A549 (cell line): ENCODE data around the gene FAM131C. TPM values are rescaled to one million over a fixed set of nuclear protein-coding genes. Genes with fewer than 3 reads are reported as not detected.

Source experiments
- ATAC-seq, 2 experiments: fragments of 200-7000 bp in 1 of 2; fragments of >200 bp in 1 of 2; cut with Nextera tagmentation in 1 of 2; cut with Tn5 transposase in 1 of 2; 3 replicates each; pipeline versions ENCODE4 v1.8.0 to v1.9.1; 2018 to 2020; ENCODE audit warnings: mild to moderate bottlenecking in 1 of 2, moderate library complexity in 1 of 2
- CTCF ChIA-PET: fragments of 300-600 bp; sonication (Branson Sonifier 250); formaldehyde crosslinking; extraction: SDS; loops from one replicate; lab custom pipeline; 2021; ENCODE audit warnings: antibody characterized with exemption, inconsistent platforms; lab: Yijun Ruan, JAX
- POLR2A ChIA-PET: fragments of 350-600 bp; formaldehyde crosslinking; extraction: SDS; loops from one replicate; lab custom pipeline; 2021; ENCODE audit warnings: antibody characterized with exemption, inconsistent platforms; lab: Yijun Ruan, JAX
- DNase-seq, 2 experiments: peaks; one replicate each; pipeline versions ENCODE4 v3.0.0 to v3.0.0-alpha.2; 2011 to 2016; ENCODE audit warnings: low read depth in 1 of 2, low spot score in 1 of 2
- FAIRE-seq: peaks from 2 replicates; lab custom pipeline; 2011; peaks lifted over from hg19 to GRCh38; lab: Jason Lieb, UNC
- H3K27ac ChIP-seq, 2 experiments: fragments of >200 bp; sonication (Bioruptor Twin); formaldehyde crosslinking; 3 replicates each; pipeline ENCODE4 v1.5.1; 2016 to 2017
- H3K4me1 ChIP-seq: fragments of >200 bp; sonication (Bioruptor Twin); formaldehyde crosslinking; 3 replicates; pipeline ENCODE4 v1.6.1; 2016
- H3K4me2 ChIP-seq: fragments of >200 bp; sonication (Bioruptor Twin); formaldehyde crosslinking; 3 replicates; pipeline ENCODE4 v1.6.1; 2016
- H3K4me3 ChIP-seq: fragments of >200 bp; sonication (Bioruptor Twin); formaldehyde crosslinking; 3 replicates; pipeline ENCODE4 v1.5.1; 2016
- H3K9me3 ChIP-seq: fragments of >200 bp; sonication (Bioruptor Twin); formaldehyde crosslinking; 3 replicates; pipeline ENCODE4 v1.6.1; 2016
- CHD2 ChIP-seq: fragments of 150-350 bp; IDR thresholded peaks from 2 replicates; pipeline ENCODE4 v1.6.1; 2014; ENCODE audit warnings: low read length; ENCODE audit not compliant: partially characterized antibody
- EHF ChIP-seq: fragments of 250-450 bp; sonication (Bioruptor Pico); IDR thresholded peaks from 2 replicates; pipeline ENCODE4 v1.5.0; 2020; ENCODE audit warnings: mild to moderate bottlenecking
- ESRRA ChIP-seq: fragments of 150-350 bp; IDR thresholded peaks from 2 replicates; pipeline ENCODE4 v1.6.1; 2014; ENCODE audit warnings: mild to moderate bottlenecking, low read length, borderline replicate concordance
- GATA3 ChIP-seq: IDR thresholded peaks from 2 replicates; pipeline ENCODE4 v1.6.1; 2012; ENCODE audit warnings: borderline replicate concordance
- HES2 ChIP-seq: fragments of >200 bp; sonication (Bioruptor Twin); formaldehyde crosslinking; IDR thresholded peaks from 2 replicates; pipeline ENCODE4 v1.6.1; 2016
- HMGXB4 ChIP-seq: fragments of 250-450 bp; sonication (Bioruptor Pico); IDR thresholded peaks from 2 replicates; pipeline ENCODE4 v1.5.0; 2021; ENCODE audit warnings: mild to moderate bottlenecking, moderate library complexity, borderline replicate concordance
- MAFK ChIP-seq: fragments of 450-650 bp; IDR thresholded peaks from 2 replicates; pipeline ENCODE4 v1.6.1; 2014; ENCODE audit not compliant: partially characterized antibody
- MAX ChIP-seq: IDR thresholded peaks from 2 replicates; pipeline ENCODE4 v1.6.1; 2012
- MYC ChIP-seq: IDR thresholded peaks from 2 replicates; pipeline ENCODE4 v1.6.1; 2012; ENCODE audit warnings: mild to moderate bottlenecking, inconsistent platforms, low read length, improper control_type of control experiment, borderline replicate concordance
- NR3C1 ChIP-seq: fragments of >200 bp; sonication (Bioruptor Twin); formaldehyde crosslinking; IDR thresholded peaks from 3 replicates; pipeline ENCODE4 v1.6.1; 2017
- PBX3 ChIP-seq: IDR thresholded peaks from 2 replicates; pipeline ENCODE4 v1.6.1; 2012
- POLR2AphosphoS2 ChIP-seq: conservative IDR thresholded peaks from 2 replicates; pipeline ENCODE4 v1.6.1; 2012; ENCODE audit warnings: low read length, improper control_type of control experiment, inconsistent platforms
- RAD21 ChIP-seq, 2 experiments: fragments of >200 bp in 1 of 2; sonication (Bioruptor Twin) in 1 of 2; formaldehyde crosslinking in 1 of 2; IDR thresholded peaks in 1 of 2; conservative IDR thresholded peaks in 1 of 2; 2 replicates in 1 of 2; 3 replicates in 1 of 2; pipeline ENCODE4 v1.6.1; 2012 to 2018; ENCODE audit warnings: inconsistent platforms in 1 of 2
- RFX5 ChIP-seq: fragments of 450-650 bp; IDR thresholded peaks from 2 replicates; pipeline ENCODE4 v1.7.1; 2014; ENCODE audit warnings: antibody characterized with exemption, mild to moderate bottlenecking, moderate library complexity
- RNF2 ChIP-seq: fragments of 200-600 bp; sonication (generic); IDR thresholded peaks from 2 replicates; pipeline ENCODE4 v1.6.1; 2016; ENCODE audit warnings: low read depth, mild to moderate bottlenecking, antibody characterized with exemption, moderate library complexity, borderline replicate concordance
- SREBF2 ChIP-seq: fragments of 450-650 bp; IDR thresholded peaks from 2 replicates; pipeline ENCODE4 v1.6.1; 2014; ENCODE audit warnings: mild to moderate bottlenecking, moderate library complexity
- TP53 ChIP-seq: fragments of 250-450 bp; sonication (Bioruptor Pico); IDR thresholded peaks from 2 replicates; pipeline ENCODE4 v1.5.0; 2021; ENCODE audit warnings: mild to moderate bottlenecking, moderate library complexity
- ZFP36 ChIP-seq: fragments of 450-650 bp; IDR thresholded peaks from 2 replicates; pipeline ENCODE4 v1.6.1; 2014; ENCODE audit warnings: borderline replicate concordance; ENCODE audit not compliant: partially characterized antibody
- ZNF302 ChIP-seq: fragments of 250-450 bp; sonication (Bioruptor Pico); IDR thresholded peaks from 2 replicates; pipeline ENCODE4 v1.9.0; 2021; ENCODE audit warnings: inconsistent platforms, mild to moderate bottlenecking, moderate library complexity
- WGBS: methylation state at CpG from one replicate; pipeline ENCODE4 v1.1.6; 2017; ENCODE audit errors: missing lambda C conversion rate; 5-methylcytosine and 5-hydroxymethylcytosine counted together
- polyA plus RNA-seq, 4 experiments: library from polyadenylated mRNA; depleted of rRNA in 3 of 4; stranded (reverse); fragments of >200 nt; fragmentation: RNase III in 1 of 4; extraction: RNeasy Plus Mini Kit Qiagen cat#74134 plus additional on column Dnase treatment in 1 of 4; gene quantifications; 2 replicates in 3 of 4; 3 replicates in 1 of 4; pipeline ENCODE4 v1.2.3, GENCODE V29; 2011 to 2017

Gene FAM131C
- polyA plus RNA-seq, 2 of the 4 experiments (the other 2 are of a cell fraction): 2.3 to 6.7 TPM

GRCh38 chr1:16067127-16067768, 6.2 kb downstream of the FAM131C start:
- ChIA-PET POLR2A (no interaction called here), CTCF (interaction anchor here (0.8 to 2.2 kb wide), 5 partner anchors 10 to 119 kb away, joined by 3 to 9 read pairs (median 5); no protein-coding TSS in a partner anchor)
- TF ChIP-seq PBX3 (no peak), GATA3 (no peak), MAX (no peak)
- WGBS: 33% methylated on average over 4 of the region's 6 CpGs
- Histone ChIP-seq H3K9me3 (no peaks in the 10 kb centered on the region), H3K4me3 (no peak overlapping the region), H3K4me2 (peak overlapping the region; percentile 57), H3K4me1 (peaks cover 26% of the 10 kb centered on the region), H3K27ac (peak overlapping the region; percentile 52 to 66; a peak in 4 of 6 replicates)
- no peak for FAIRE-seq
- ATAC-seq: peak; percentile 22 to 35; a peak in 2 of 6 replicates
- DNase-seq: peak; percentile 48 to 52

GRCh38 chr1:16066245-16066644, 7.2 kb downstream of the FAM131C start:
- ATAC-seq: no peak
- FAIRE-seq: no peak
- CTCF ChIA-PET: interaction anchor here (0.5 to 1.5 kb wide), 5 partner anchors 16 to 473 kb away, joined by 3 to 5 read pairs (median 3); no protein-coding TSS in a partner anchor
- Histone ChIP-seq H3K4me2 (no peak overlapping the region; the same call in 2 of the 3 replicates), H3K4me3 (no peak overlapping the region), H3K27ac (peak overlapping the region in 1 of 2 experiments; percentile 66; a peak in 1 of 6 replicates), H3K4me1 (peaks cover 26% of the 10 kb centered on the region), H3K9me3 (no peaks in the 10 kb centered on the region)
- DNase-seq: no peak
- WGBS: 73% methylated on average over 4 of the region's 4 CpGs
- POLR2A ChIA-PET: no interaction called here
- TF ChIP-seq EHF (CRISPR knock-in tag) (no peak), PBX3 (no peak), GATA3 (no peak)

- DNase-seq (no peak), ATAC-seq (no peak), FAIRE-seq (no peak)
- ChIA-PET CTCF (interaction anchor here (1.0 to 1.9 kb wide), 3 partner anchors 8 to 14 kb away, joined by 3 to 7 read pairs (median 4); partner anchors contain the start of gene FAM131C), POLR2A (no interaction called here)
- H3K4me3 ChIP-seq: no peak overlapping the region
- peaks cover 26% of the 10 kb centered on the region for H3K4me1 ChIP-seq
- no peak overlapping the region for H3K4me2 ChIP-seq
- no peaks in the 10 kb centered on the region for H3K9me3 ChIP-seq
- no peak for TF ChIP-seq HMGXB4 (CRISPR knock-in tag)
- no peak for TF ChIP-seq MAFK
- no peak for TF ChIP-seq RAD21 (conservative IDR thresholded peaks at IDR 0.05 in 1 of 2, IDR thresholded peaks at IDR 0.05 in 1 of 2)
- 96% methylated on average over 8 of the region's 8 CpGs for WGBS
- no peak overlapping the region; a peak in 1 of 6 replicates for H3K27ac ChIP-seq
These were observed 8.2 kb downstream of the FAM131C start for GRCh38 chr1:16065269-16065576.

- Histone ChIP-seq H3K4me3 (no peak overlapping the region), H3K4me1 (peaks cover 26% of the 10 kb centered on the region), H3K9me3 (no peaks in the 10 kb centered on the region), H3K27ac (no peak overlapping the region; a peak in 1 of 6 replicates), H3K4me2 (no peak overlapping the region)
- FAIRE-seq (no peak), ATAC-seq (peak in 1 of 2 experiments; percentile 10; a peak in 3 of 6 replicates), DNase-seq (no peak)
- CTCF ChIA-PET: interaction anchor here (0.5 to 1.9 kb wide), 4 partner anchors 9 to 470 kb away, joined by 3 to 7 read pairs (median 4); partner anchors contain the start of gene FAM131C
- POLR2A ChIA-PET: no interaction called here
- no peak for TF ChIP-seq EHF (CRISPR knock-in tag)
- no peak for TF ChIP-seq TP53 (CRISPR knock-in tag)
- TF ChIP-seq ZNF302 (CRISPR knock-in tag): no peak
- TF ChIP-seq HMGXB4 (CRISPR knock-in tag): no peak
- TF ChIP-seq MAFK: no peak
- TF ChIP-seq CHD2: no peak
- no peak for TF ChIP-seq MYC
- TF ChIP-seq POLR2AphosphoS2: no peak
- no peak for TF ChIP-seq SREBF2
- no peak for TF ChIP-seq RFX5
- TF ChIP-seq NR3C1: no peak
- no peak for TF ChIP-seq ESRRA
- TF ChIP-seq HES2: no peak
- no peak for TF ChIP-seq ZFP36
- no peak for TF ChIP-seq RNF2
- WGBS: 74% methylated on average over 13 of the region's 13 CpGs
These were observed 8.7 kb downstream of the FAM131C start for GRCh38 chr1:16064536-16065268.
